Gastroesophageal sphincter (tissue), 4 donors: Measurements from ENCODE around the gene DPYD. TPM values are rescaled to one million over a fixed set of nuclear protein-coding genes. Genes with fewer than 3 reads are reported as not detected.

Experiments
- ATAC-seq: fragments of 150-250 bp; one replicate; pipeline ENCODE4 v1.9.1; 2016; ENCODE audit warnings: mild to moderate bottlenecking, moderate library complexity
- H3K27ac ChIP-seq, 4 donors: fragments of 200-600 bp; sonication (generic) in 3 of 4; 1 replicate in 3 of 4; 2 replicates in 1 of 4; pipeline ENCODE4 v1.5.1; 2016 to 2019
- H3K27me3 ChIP-seq: fragments of 200-600 bp; sonication (generic); one replicate; pipeline ENCODE4 v1.5.1; 2019
- H3K36me3 ChIP-seq, 2 donors: fragments of 200-600 bp; sonication (generic); one replicate each; pipeline ENCODE4 v1.5.1; 2019; ENCODE audit warnings: control low read depth in 1 of 2
- H3K4me1 ChIP-seq, 3 donors: fragments of 200-600 bp; sonication (generic); 1 replicate in 2 of 3; 2 replicates in 1 of 3; pipeline ENCODE4 v1.5.1; 2016 to 2019; ENCODE audit warnings: control low read depth in 2 of 3
- H3K4me3 ChIP-seq, 2 donors: fragments of 200-600 bp; sonication (generic); one replicate each; pipeline ENCODE4 v1.5.1; 2019; ENCODE audit warnings: mild to moderate bottlenecking in 1 of 2, moderate library complexity in 1 of 2
- H3K9me3 ChIP-seq, 3 donors: fragments of 200-600 bp; sonication (generic); one replicate each; pipeline ENCODE4 v1.5.1; 2017 to 2019; ENCODE audit warnings: control low read depth in 2 of 3
- EP300 ChIP-seq: sonication (generic); formaldehyde crosslinking; IDR thresholded peaks from one replicate; pipeline ENCODE4 v1.6.1; 2017; ENCODE audit warnings: antibody characterized with exemption, mild to moderate bottlenecking
- POLR2A ChIP-seq, 2 donors: fragments of 450-650 bp; IDR thresholded peaks; one replicate each; pipeline ENCODE4 v1.6.1; 2017; ENCODE audit warnings: antibody characterized with exemption in 2 of 2, mild to moderate bottlenecking in 2 of 2, moderate library complexity in 1 of 2
- POLR2AphosphoS5 ChIP-seq: sonication (generic); formaldehyde crosslinking; IDR thresholded peaks from one replicate; pipeline ENCODE4 v1.6.1; 2017; ENCODE audit warnings: antibody characterized with exemption
- WGBS, 2 donors: methylation state at CpG; one replicate each; pipeline ENCODE4 v1.1.5; 2018; ENCODE audit warnings: low coverage in 1 of 2; 5-methylcytosine and 5-hydroxymethylcytosine counted together
- total RNA-seq, 4 donors: library from RNA; depleted of rRNA; stranded (reverse); fragments of >200 nt; gene quantifications; one replicate each; pipeline ENCODE4 v1.1.0, GENCODE V29; 2016
- TF ChIP-seq, protein P1 (sequence below), 4 experiments: fragments of 200-600 bp in 2 of 4; fragments of 450-650 bp in 2 of 4; sonication (generic) in 1 of 4; IDR thresholded peaks; one replicate each; pipeline ENCODE4 v1.5.1; 2017 to 2019; ENCODE audit warnings: antibody characterized with exemption in 4 of 4, mild to moderate bottlenecking in 2 of 4, moderate library complexity in 2 of 4

Gene DPYD
- total RNA-seq, 4 donors from 2014 or later = 31.2 to 53.0 (median 43.2) TPM

DNA sequence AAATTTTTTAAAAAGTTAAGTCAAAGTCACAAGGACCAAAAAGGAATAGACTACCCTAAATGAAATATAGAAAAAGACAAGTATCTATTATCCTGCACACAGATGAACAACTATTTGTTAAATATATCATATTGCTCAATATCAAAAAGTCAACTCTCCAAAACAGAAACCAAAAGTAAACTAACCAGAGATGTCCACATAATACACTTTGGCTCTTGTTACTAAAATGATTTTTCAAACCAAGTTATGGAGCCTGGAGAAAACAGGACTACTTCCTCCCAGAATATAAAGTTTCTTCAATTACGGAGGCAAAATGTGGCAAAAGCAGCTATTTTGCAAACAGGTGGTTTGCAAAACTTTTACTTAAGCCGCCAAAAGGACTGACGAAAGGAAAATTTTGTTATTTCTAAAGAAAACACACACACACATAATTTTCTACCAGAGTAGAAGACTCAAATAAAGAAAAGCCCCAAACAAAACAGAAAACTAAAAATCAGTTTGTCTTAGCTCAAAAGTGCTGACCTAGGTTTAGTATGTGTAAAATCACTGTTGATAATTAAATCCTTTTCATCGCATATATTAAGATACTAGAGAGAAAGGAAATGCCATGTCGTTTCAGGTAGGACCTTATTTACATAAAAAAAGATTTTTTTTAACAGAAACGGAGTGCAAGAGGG lies 1.1 kb downstream of the DPYD start:
- no peaks in the 10 kb centered on the region for H3K27me3 ChIP-seq
- H3K4me3 ChIP-seq = peak overlapping the region; percentile 63 to 82
- H3K9me3 ChIP-seq = no peaks in the 10 kb centered on the region
- peak overlapping the region; percentile 17 to 92 (median 69) for H3K27ac ChIP-seq
- TF ChIP-seq EP300 (no peak), POLR2A (IDR thresholded peaks at IDR 0.05) (no peak)
- TF ChIP-seq, protein P1, sequence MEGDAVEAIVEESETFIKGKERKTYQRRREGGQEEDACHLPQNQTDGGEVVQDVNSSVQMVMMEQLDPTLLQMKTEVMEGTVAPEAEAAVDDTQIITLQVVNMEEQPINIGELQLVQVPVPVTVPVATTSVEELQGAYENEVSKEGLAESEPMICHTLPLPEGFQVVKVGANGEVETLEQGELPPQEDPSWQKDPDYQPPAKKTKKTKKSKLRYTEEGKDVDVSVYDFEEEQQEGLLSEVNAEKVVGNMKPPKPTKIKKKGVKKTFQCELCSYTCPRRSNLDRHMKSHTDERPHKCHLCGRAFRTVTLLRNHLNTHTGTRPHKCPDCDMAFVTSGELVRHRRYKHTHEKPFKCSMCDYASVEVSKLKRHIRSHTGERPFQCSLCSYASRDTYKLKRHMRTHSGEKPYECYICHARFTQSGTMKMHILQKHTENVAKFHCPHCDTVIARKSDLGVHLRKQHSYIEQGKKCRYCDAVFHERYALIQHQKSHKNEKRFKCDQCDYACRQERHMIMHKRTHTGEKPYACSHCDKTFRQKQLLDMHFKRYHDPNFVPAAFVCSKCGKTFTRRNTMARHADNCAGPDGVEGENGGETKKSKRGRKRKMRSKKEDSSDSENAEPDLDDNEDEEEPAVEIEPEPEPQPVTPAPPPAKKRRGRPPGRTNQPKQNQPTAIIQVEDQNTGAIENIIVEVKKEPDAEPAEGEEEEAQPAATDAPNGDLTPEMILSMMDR (IDR thresholded peaks at IDR 0.05) = no peak
- H3K36me3 ChIP-seq = no peaks in the 10 kb centered on the region
- no peak for ATAC-seq
- 16 to 17% methylated on average over 6 of the region's 6 CpGs for WGBS, 2 donors
- H3K4me1 ChIP-seq = peaks cover 0 to 38% (median 2%) of the 10 kb centered on the region in 3 donors

DNA sequence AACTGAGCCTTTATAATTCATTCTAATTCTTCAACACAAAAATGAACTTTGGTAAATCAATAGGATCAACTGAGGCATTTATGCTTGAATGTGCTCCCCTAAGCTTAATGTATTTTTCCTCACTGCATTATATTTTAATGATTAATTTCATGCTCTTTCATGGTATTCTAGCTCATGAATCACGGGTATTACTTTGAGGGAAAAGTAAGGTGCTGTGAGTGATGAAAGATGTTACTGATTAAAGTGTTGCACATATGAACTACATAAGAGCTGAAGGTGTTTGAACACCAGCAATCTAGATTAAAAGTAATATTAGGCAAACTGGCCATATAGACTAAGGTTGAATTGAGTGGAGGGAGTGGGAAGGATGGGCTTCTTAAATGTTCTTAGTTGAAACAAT lies 1.9 kb downstream of the DPYD start:
- ATAC-seq = no peak
- H3K4me3 ChIP-seq = peak overlapping the region in 1 of 2 donors; percentile 82
- H3K36me3 ChIP-seq = no peaks in the 10 kb centered on the region
- TF ChIP-seq EP300 = no peak
- TF ChIP-seq, protein P1 (IDR thresholded peaks at IDR 0.05) = no peak
- no peak for TF ChIP-seq POLR2A (IDR thresholded peaks at IDR 0.05)
- no peaks in the 10 kb centered on the region for H3K27me3 ChIP-seq
- no peaks in the 10 kb centered on the region for H3K9me3 ChIP-seq
- WGBS, 2 donors = 40 to 60% methylated on average over 1 of the region's 1 CpG
- peaks cover 0 to 38% (median 2%) of the 10 kb centered on the region in 3 donors for H3K4me1 ChIP-seq
- peak overlapping the region in 2 of 4 donors; percentile 90 to 92 for H3K27ac ChIP-seq

DNA sequence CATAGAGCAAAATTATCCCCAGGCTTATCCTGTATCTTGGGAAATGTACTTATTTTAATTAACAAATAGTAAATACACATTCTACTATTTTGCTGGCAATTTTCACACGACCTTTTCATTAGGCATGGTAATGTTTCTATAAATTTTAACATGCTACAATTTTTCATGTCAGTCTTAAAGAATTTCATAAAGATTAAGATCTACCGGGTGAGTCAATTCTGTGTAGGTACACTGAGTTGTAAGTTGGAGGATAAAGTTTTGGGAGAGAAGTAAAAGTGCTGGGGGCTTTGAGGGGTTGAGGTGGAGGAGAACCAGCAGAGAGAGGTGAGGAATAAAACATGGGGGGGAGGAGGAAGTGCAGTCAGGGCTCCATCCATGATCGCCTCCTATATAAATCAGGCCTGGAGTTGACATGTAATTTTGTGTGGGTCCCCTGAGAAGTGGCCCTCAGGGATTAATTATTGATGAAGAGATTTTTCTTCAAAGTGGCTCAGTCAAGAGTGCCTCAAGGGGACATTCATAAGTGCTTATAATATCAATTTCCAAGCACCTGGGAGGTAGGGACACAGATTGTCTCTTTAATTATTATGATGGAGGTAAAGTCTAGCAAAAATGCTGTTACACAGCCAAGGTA lies 7.2 kb downstream of the DPYD start:
- H3K36me3 ChIP-seq = no peaks in the 10 kb centered on the region
- H3K27ac ChIP-seq = no peak overlapping the region
- 79 to 90% methylated on average over 2 to 3 of the region's 3 CpGs for WGBS, 2 donors
- H3K9me3 ChIP-seq = no peaks in the 10 kb centered on the region
- TF ChIP-seq POLR2A (IDR thresholded peaks at IDR 0.05) (no peak), POLR2AphosphoS5 (no peak), EP300 (no peak)
- TF ChIP-seq, protein P1 (IDR thresholded peaks at IDR 0.05) = no peak
- no peaks in the 10 kb centered on the region for H3K27me3 ChIP-seq
- H3K4me3 ChIP-seq = no peak overlapping the region
- ATAC-seq = no peak
- H3K4me1 ChIP-seq = peaks cover 0 to 15% (median 0%) of the 10 kb centered on the region in 3 donors

DNA sequence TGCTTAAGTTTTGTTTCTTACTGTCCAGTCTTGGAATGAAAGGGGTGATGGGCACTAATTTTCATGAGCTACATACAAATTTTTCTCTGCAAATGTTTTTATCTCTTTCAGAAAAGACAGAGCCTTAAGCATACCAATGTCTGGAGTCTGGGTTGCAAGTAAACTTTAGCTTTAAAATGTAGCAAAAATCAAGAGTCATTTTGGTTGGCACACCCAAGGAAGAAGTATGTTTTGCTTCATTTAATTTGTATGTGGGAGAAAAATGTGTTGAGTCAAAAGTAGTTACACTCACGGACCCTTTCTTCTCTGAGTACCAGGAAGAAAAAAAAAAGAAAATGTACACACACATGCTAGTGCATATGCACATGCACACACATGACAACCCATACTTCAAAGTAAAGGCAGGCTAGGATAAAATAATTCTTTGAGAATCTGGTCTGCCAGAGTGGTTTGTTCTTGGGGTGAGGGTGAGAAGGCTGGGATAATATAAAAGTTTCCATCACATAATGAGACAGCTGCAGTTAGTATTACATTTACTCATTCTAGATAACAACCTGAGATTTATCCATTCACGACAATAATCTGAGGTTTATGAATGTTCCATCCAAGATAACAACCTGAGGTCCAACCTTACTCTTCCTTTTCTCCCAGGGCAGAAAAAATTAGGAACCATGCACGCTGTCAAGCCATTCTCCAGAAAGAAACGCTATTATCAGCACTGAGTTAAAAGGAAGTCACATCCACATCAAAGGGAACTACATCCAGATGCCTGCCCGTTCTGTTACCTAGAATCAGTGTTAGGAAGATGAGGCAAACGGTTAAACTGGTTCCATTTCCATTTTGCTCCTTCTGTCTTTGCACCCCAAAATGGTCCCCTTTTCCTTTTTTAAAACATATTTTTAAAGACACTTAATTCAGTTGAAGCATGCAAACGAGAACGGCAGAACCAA lies 9.3 kb downstream of the DPYD start:
- Histone ChIP-seq H3K27me3 (no peaks in the 10 kb centered on the region), H3K4me1 (peaks cover 0 to 7% (median 0%) of the 10 kb centered on the region in 3 donors), H3K4me3 (no peak overlapping the region), H3K36me3 (no peaks in the 10 kb centered on the region), H3K27ac (no peak overlapping the region), H3K9me3 (no peaks in the 10 kb centered on the region)
- no peak for ATAC-seq
- 76 to 87% methylated on average over 7 to 8 of the region's 8 CpGs for WGBS, 2 donors
- TF ChIP-seq POLR2AphosphoS5 (no peak), EP300 (no peak), POLR2A (IDR thresholded peaks at IDR 0.05) (no peak)
- TF ChIP-seq, protein P1 (IDR thresholded peaks at IDR 0.05) = no peak
